ENCODE results near the gene CFAP126.
A peak's percentile ranks its signal among the peaks of the same experiment; 100 is the strongest.
"Not testable (repeated sequence)": the region's sequence is repeated elsewhere in the genome, so short reads cannot be mapped to it uniquely, and the experiment has no call there.

CFAP126 gene

GRCh38 chr1:161367684-161368400 lies at the start of gene CFAP126:
Gene CFAP126, minus strand, starts transcription at chr1:161367876. Its CDS starts 8 bp downstream, at chr1:161367868.
- no peaks in the 10 kb centered on the region for H3K9me3 ChIP-seq (ENCODE audit: control insufficient read depth, insufficient read depth, low read length)
- H3K9ac ChIP-seq (ENCODE audit: low read depth, low read length): no peak within 1 kb of the TSS
- H3K27me3 ChIP-seq (ENCODE audit: control insufficient read depth, insufficient read depth, low read length): no peaks in the 10 kb centered on the region
- no peak within 1 kb of the TSS for H3K4me3 ChIP-seq (ENCODE audit: low read depth, low read length)
- peak within 1 kb of the TSS; percentile 53 for H3K27ac ChIP-seq (ENCODE audit: low read depth, low read length)
- H3K36me3 ChIP-seq (ENCODE audit: control insufficient read depth, insufficient read depth, low read length): peaks cover 37% of the 10 kb centered on the region
- H3K4me1 ChIP-seq (ENCODE audit: control insufficient read depth, insufficient read depth, low read length): peaks cover 7% of the 10 kb centered on the region

DNA sequence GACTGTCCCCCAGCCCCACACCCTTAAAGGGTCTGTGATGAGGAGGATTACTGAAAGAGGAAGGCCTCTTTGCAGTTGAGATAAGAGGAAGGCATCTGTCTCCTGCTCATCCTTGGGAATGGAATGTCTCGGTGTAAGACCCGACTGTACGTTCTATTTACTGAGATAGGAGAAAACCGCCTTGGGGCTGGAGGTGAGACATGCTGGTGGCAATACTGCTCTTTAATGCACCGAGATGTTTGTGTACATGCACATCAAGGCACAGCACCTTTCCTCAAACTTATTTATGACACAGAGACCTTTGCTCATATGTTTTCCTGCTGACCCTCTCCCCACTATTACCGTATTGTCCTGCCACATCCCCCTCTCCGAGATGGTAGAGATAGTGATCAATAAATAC lies 45.4 kb upstream of the CFAP126 start:
- H3K27me3 ChIP-seq (ENCODE audit: control insufficient read depth, insufficient read depth, low read length); H3K27ac ChIP-seq (ENCODE audit: low read depth, low read length); H3K9me3 ChIP-seq (ENCODE audit: control insufficient read depth, insufficient read depth, low read length); H3K4me3 ChIP-seq (ENCODE audit: low read depth, low read length); H3K9ac ChIP-seq (ENCODE audit: low read depth, low read length); H3K4me1 ChIP-seq (ENCODE audit: control insufficient read depth, insufficient read depth, low read length); H3K36me3 ChIP-seq (ENCODE audit: control insufficient read depth, insufficient read depth, low read length): not testable (repeated sequence)

- H3K9me3 ChIP-seq (ENCODE audit: control insufficient read depth, insufficient read depth, low read length); H3K27me3 ChIP-seq (ENCODE audit: control insufficient read depth, insufficient read depth, low read length); H3K9ac ChIP-seq (ENCODE audit: low read depth, low read length); H3K4me1 ChIP-seq (ENCODE audit: control insufficient read depth, insufficient read depth, low read length); H3K36me3 ChIP-seq (ENCODE audit: control insufficient read depth, insufficient read depth, low read length); H3K4me3 ChIP-seq (ENCODE audit: low read depth, low read length); H3K27ac ChIP-seq (ENCODE audit: low read depth, low read length): not testable (repeated sequence)
Measured at GRCh38 chr1:161410636-161410970, 42.9 kb upstream of the CFAP126 start.

GRCh38 chr1:161409848-161410635 lies 42.4 kb upstream of the CFAP126 start:
- H3K9ac ChIP-seq (ENCODE audit: low read depth, low read length); H3K4me3 ChIP-seq (ENCODE audit: low read depth, low read length); H3K27ac ChIP-seq (ENCODE audit: low read depth, low read length); H3K4me1 ChIP-seq (ENCODE audit: control insufficient read depth, insufficient read depth, low read length); H3K27me3 ChIP-seq (ENCODE audit: control insufficient read depth, insufficient read depth, low read length); H3K9me3 ChIP-seq (ENCODE audit: control insufficient read depth, insufficient read depth, low read length); H3K36me3 ChIP-seq (ENCODE audit: control insufficient read depth, insufficient read depth, low read length): not testable (repeated sequence)

- H3K9ac ChIP-seq (ENCODE audit: low read depth, low read length): no peak overlapping the region
- H3K27me3 ChIP-seq (ENCODE audit: control insufficient read depth, insufficient read depth, low read length): no peaks in the 10 kb centered on the region
- H3K4me1 ChIP-seq (ENCODE audit: control insufficient read depth, insufficient read depth, low read length): peaks cover 8% of the 10 kb centered on the region
- no peaks in the 10 kb centered on the region; the same call in 1 of the 2 replicates for H3K9me3 ChIP-seq (ENCODE audit: control insufficient read depth, insufficient read depth, low read length)
- no peaks in the 10 kb centered on the region for H3K36me3 ChIP-seq (ENCODE audit: control insufficient read depth, insufficient read depth, low read length)
- no peak overlapping the region for H3K4me3 ChIP-seq (ENCODE audit: low read depth, low read length)
- no peak overlapping the region for H3K27ac ChIP-seq (ENCODE audit: low read depth, low read length)
Measured at GRCh38 chr1:161408429-161409052, 40.9 kb upstream of the CFAP126 start.

DNA sequence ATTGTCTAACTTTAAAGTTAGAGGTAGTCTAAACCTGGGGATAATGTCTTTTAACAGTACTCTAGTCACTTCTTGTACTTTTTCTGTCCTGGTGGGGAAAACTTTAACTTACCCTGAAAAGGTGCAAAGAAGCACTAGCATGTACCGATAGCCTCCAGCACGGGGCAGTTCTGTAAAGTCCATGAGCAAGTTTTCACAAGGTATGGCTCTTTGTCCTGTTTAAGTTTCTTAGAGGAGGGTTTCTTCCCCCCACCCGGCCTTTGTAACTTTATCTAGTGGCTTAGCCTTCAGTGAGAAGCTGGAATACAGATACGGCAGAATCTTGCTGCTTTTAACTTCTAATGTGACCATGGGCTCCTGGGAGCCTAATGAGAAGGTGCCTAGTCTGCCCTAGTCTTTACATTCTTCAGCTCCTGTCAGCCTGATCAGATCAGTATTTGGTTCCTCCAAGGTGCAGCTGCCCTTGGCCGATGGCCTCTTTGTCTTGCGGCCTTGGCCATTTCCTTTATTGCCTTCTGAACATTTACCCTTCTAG lies 39.8 kb upstream of the CFAP126 start:
- H3K9ac ChIP-seq (ENCODE audit: low read depth, low read length): no peak overlapping the region

DNA sequence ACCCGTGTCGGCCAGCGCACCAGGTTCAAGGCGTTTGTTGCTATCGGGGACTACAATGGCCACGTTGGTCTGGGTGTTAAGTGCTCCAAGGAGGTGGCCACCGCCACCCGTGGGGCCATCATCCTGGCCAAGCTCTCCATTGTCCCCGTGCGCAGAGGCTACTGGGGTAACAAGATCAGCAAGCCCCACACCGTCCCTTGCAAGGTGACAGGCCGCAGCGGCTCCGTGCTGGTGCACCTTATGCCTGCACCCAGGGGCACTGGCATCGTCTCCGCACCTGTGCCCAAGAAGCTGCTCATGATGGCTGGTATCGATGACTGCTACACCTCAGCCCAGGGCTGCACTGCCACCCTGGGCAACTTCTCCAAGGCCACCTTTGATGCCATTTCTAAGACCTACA lies 38.9 kb upstream of the CFAP126 start:
- H3K4me3 ChIP-seq (ENCODE audit: low read depth, low read length); H3K27me3 ChIP-seq (ENCODE audit: control insufficient read depth, insufficient read depth, low read length); H3K9me3 ChIP-seq (ENCODE audit: control insufficient read depth, insufficient read depth, low read length); H3K27ac ChIP-seq (ENCODE audit: low read depth, low read length); H3K4me1 ChIP-seq (ENCODE audit: control insufficient read depth, insufficient read depth, low read length); H3K36me3 ChIP-seq (ENCODE audit: control insufficient read depth, insufficient read depth, low read length); H3K9ac ChIP-seq (ENCODE audit: low read depth, low read length): not testable (repeated sequence)

More for the DNA sequence above, 39.8 kb upstream of the CFAP126 start:
- H3K27ac ChIP-seq (ENCODE audit: low read depth, low read length): no peak overlapping the region
- no peaks in the 10 kb centered on the region; the same call in 1 of the 2 replicates for H3K9me3 ChIP-seq (ENCODE audit: control insufficient read depth, insufficient read depth, low read length)
- no peaks in the 10 kb centered on the region for H3K27me3 ChIP-seq (ENCODE audit: control insufficient read depth, insufficient read depth, low read length)
- H3K36me3 ChIP-seq (ENCODE audit: control insufficient read depth, insufficient read depth, low read length): no peaks in the 10 kb centered on the region
- no peak overlapping the region for H3K4me3 ChIP-seq (ENCODE audit: low read depth, low read length)
- H3K4me1 ChIP-seq (ENCODE audit: control insufficient read depth, insufficient read depth, low read length): peaks cover 8% of the 10 kb centered on the region

- H3K36me3 ChIP-seq (ENCODE audit: control insufficient read depth, insufficient read depth, low read length): no peaks in the 10 kb centered on the region
- H3K4me3 ChIP-seq (ENCODE audit: low read depth, low read length): no peak overlapping the region
- no peak overlapping the region for H3K9ac ChIP-seq (ENCODE audit: low read depth, low read length)
- H3K27me3 ChIP-seq (ENCODE audit: control insufficient read depth, insufficient read depth, low read length): no peaks in the 10 kb centered on the region
- H3K4me1 ChIP-seq (ENCODE audit: control insufficient read depth, insufficient read depth, low read length): peaks cover 8% of the 10 kb centered on the region
- no peak overlapping the region for H3K27ac ChIP-seq (ENCODE audit: low read depth, low read length)
- no peaks in the 10 kb centered on the region for H3K9me3 ChIP-seq (ENCODE audit: control insufficient read depth, insufficient read depth, low read length)
Measured at GRCh38 chr1:161404051-161404597, 36.4 kb upstream of the CFAP126 start.

GRCh38 chr1:161402446-161402845 lies 34.8 kb upstream of the CFAP126 start:
- no peaks in the 10 kb centered on the region for H3K27me3 ChIP-seq (ENCODE audit: control insufficient read depth, insufficient read depth, low read length)
- peaks cover 4% of the 10 kb centered on the region for H3K4me1 ChIP-seq (ENCODE audit: control insufficient read depth, insufficient read depth, low read length)
- H3K36me3 ChIP-seq (ENCODE audit: control insufficient read depth, insufficient read depth, low read length): no peaks in the 10 kb centered on the region
- H3K4me3 ChIP-seq (ENCODE audit: low read depth, low read length): no peak overlapping the region
- no peaks in the 10 kb centered on the region for H3K9me3 ChIP-seq (ENCODE audit: control insufficient read depth, insufficient read depth, low read length)
- no peak overlapping the region for H3K9ac ChIP-seq (ENCODE audit: low read depth, low read length)
- no peak overlapping the region for H3K27ac ChIP-seq (ENCODE audit: low read depth, low read length)

- H3K9ac ChIP-seq (ENCODE audit: low read depth, low read length): peak overlapping the region; percentile 82
- peaks cover 4% of the 10 kb centered on the region for H3K4me1 ChIP-seq (ENCODE audit: control insufficient read depth, insufficient read depth, low read length)
- H3K9me3 ChIP-seq (ENCODE audit: control insufficient read depth, insufficient read depth, low read length): no peaks in the 10 kb centered on the region
- peak overlapping the region; percentile 91 for H3K4me3 ChIP-seq (ENCODE audit: low read depth, low read length)
- no peaks in the 10 kb centered on the region for H3K36me3 ChIP-seq (ENCODE audit: control insufficient read depth, insufficient read depth, low read length)
- H3K27ac ChIP-seq (ENCODE audit: low read depth, low read length): peak overlapping the region; percentile 99
- no peaks in the 10 kb centered on the region for H3K27me3 ChIP-seq (ENCODE audit: control insufficient read depth, insufficient read depth, low read length)
Measured at GRCh38 chr1:161399257-161399998, 31.8 kb upstream of the CFAP126 start.

All from HUES48 (cell line).